OCI-LY3 (cell line): ENCODE results near the gene EEF2K.

Experiments used
- CTCF ChIP-seq: fragments of 200-600, 300-600 bp; sonication (generic); IDR thresholded peaks from 2 replicates; pipeline ENCODE4 v1.5.1; 2014; ENCODE audit warnings: antibody characterized with exemption, low read length, low read depth
- EZH2phosphoT487 ChIP-seq: fragments of 200-600 bp; shearing (Covaris generic); IDR thresholded peaks from 2 replicates; pipeline ENCODE4 v1.6.1; 2018; ENCODE audit warnings: antibody characterized with exemption, mixed run types, low read depth

GRCh38 chr16:22304411-22304810, 98.3 kb downstream of the EEF2K start:
- TF ChIP-seq CTCF (no peak), EZH2phosphoT487 (no peak)
